Non-pigmented ciliary epithelial cell (primary cell): ENCODE measurements around the gene ISM2.

Experiments
- DNase-seq: peaks from one replicate; pipeline ENCODE4 v3.0.0-alpha.2; 2010; ENCODE audit warnings: low read depth

Gene ISM2

GRCh38 chr14:77467801-77468200 lies 30.8 kb downstream of the ISM2 start:
- DNase-seq, result no peak

GRCh38 chr14:77459072-77459723 lies 39.4 kb downstream of the ISM2 start:
- peak; percentile 48 for DNase-seq

GRCh38 chr14:77458249-77458950 lies 40.2 kb downstream of the ISM2 start:
- no peak for DNase-seq

GRCh38 chr14:77457522-77458248 lies 40.9 kb downstream of the ISM2 start, which contains the start of the genes AHSA1 and VIPAS39:
Gene AHSA1, plus strand, starts transcription at chr14:77458093. Its CDS starts 97 bp downstream, at chr14:77458190.
Gene VIPAS39, minus strand, starts transcription at chr14:77457601. Its CDS starts 3,499 bp downstream, at chr14:77454102.
- DNase-seq, result peak; percentile 98

- no peak for DNase-seq
Measured at GRCh38 chr14:77457115-77457521, 41.5 kb downstream of the ISM2 start.

- no peak for DNase-seq
Measured at GRCh38 chr14:77455966-77456640, 42.5 kb downstream of the ISM2 start.

- DNase-seq, result no peak
Measured at GRCh38 chr14:77442196-77442595, 56.4 kb downstream of the ISM2 start.

GRCh38 chr14:77439861-77440260 lies 58.8 kb downstream of the ISM2 start:
- DNase-seq, result no peak

- DNase-seq, result no peak
Measured at GRCh38 chr14:77438596-77438995, 60.0 kb downstream of the ISM2 start.

GRCh38 chr14:77436042-77436441 lies 62.6 kb downstream of the ISM2 start:
- no peak for DNase-seq

GRCh38 chr14:77426396-77426795 lies 72.2 kb downstream of the ISM2 start:
- DNase-seq, result no peak

- no peak for DNase-seq
Measured at GRCh38 chr14:77424862-77425261, 73.8 kb downstream of the ISM2 start.
